Measurements from ENCODE around the gene PLOD2.

Gene PLOD2

GRCh38 chr3:146160964-146161662 lies at the start of gene PLOD2:
PLOD2 (minus strand) TSS chr3:146161184; CDS start chr3:146160989, 195 bp downstream.
- H3K27me3 ChIP-seq (ENCODE audit: low read depth): no peaks in the 10 kb centered on the region
- peak; percentile 63 to 78 for DNase-seq (ENCODE audit: low spot score in 2 of 2)
- in situ Hi-C loops (cut with MboI; ENCODE audit: low sequenced_read_pairs): loop anchor here (25.0 kb wide), 2 partner anchors 99 to 374 kb away; no protein-coding TSS in a partner anchor
- peaks cover 34% of the 10 kb centered on the region for H3K4me1 ChIP-seq
- peak within 1 kb of the TSS; percentile 64 for H3K4me3 ChIP-seq
- no peaks in the 10 kb centered on the region for H3K36me3 ChIP-seq (replicated peaks)
- no peaks in the 10 kb centered on the region for H3K9me3 ChIP-seq

- in situ Hi-C loops (cut with MboI; ENCODE audit: low sequenced_read_pairs): loop anchor here (25.0 kb wide), 1 partner anchor 428 kb away; no protein-coding TSS in a partner anchor
- Histone ChIP-seq H3K4me1 (peaks cover 17% of the 10 kb centered on the region), H3K9me3 (no peaks in the 10 kb centered on the region)
Measured at GRCh38 chr3:146209371-146209770, 48.4 kb upstream of the PLOD2 start.

GRCh38 chr3:146203776-146204175 lies 42.8 kb upstream of the PLOD2 start:
- in situ Hi-C loops (cut with MboI; ENCODE audit: low sequenced_read_pairs): loop anchor here (25.0 kb wide), 1 partner anchor 434 kb away; no protein-coding TSS in a partner anchor
- no peak overlapping the region for H3K4me3 ChIP-seq
- no peaks in the 10 kb centered on the region for H3K36me3 ChIP-seq (replicated peaks)
- no peaks in the 10 kb centered on the region for H3K9me3 ChIP-seq
- no peaks in the 10 kb centered on the region for H3K27me3 ChIP-seq (ENCODE audit: low read depth)
- no peak for DNase-seq (ENCODE audit: low spot score in 2 of 2)
- no peaks in the 10 kb centered on the region for H3K4me1 ChIP-seq

More at GRCh38 chr3:146209371-146209770, 48.4 kb upstream of the PLOD2 start:
- Histone ChIP-seq H3K4me3 (no peak overlapping the region), H3K36me3 (replicated peaks) (no peaks in the 10 kb centered on the region), H3K27me3 (ENCODE audit: low read depth) (no peaks in the 10 kb centered on the region)
- DNase-seq (ENCODE audit: low spot score in 2 of 2): no peak

- no peak overlapping the region for H3K4me3 ChIP-seq
- H3K4me1 ChIP-seq: no peaks in the 10 kb centered on the region
- no peaks in the 10 kb centered on the region for H3K27me3 ChIP-seq (ENCODE audit: low read depth)
- H3K36me3 ChIP-seq (replicated peaks): no peaks in the 10 kb centered on the region
- in situ Hi-C loops (cut with MboI; ENCODE audit: low sequenced_read_pairs): loop anchor here (25.0 kb wide), 1 partner anchor 437 kb away; no protein-coding TSS in a partner anchor
- no peak for DNase-seq (ENCODE audit: low spot score in 2 of 2)
- H3K9me3 ChIP-seq: no peaks in the 10 kb centered on the region
Measured at GRCh38 chr3:146200461-146201220, 39.7 kb upstream of the PLOD2 start.

- in situ Hi-C loops (cut with MboI; ENCODE audit: low sequenced_read_pairs): loop anchor here (25.0 kb wide), 1 partner anchor 438 kb away; no protein-coding TSS in a partner anchor
- no peaks in the 10 kb centered on the region for H3K36me3 ChIP-seq (replicated peaks)
- H3K4me1 ChIP-seq: no peaks in the 10 kb centered on the region
- H3K9me3 ChIP-seq: no peaks in the 10 kb centered on the region
- no peaks in the 10 kb centered on the region for H3K27me3 ChIP-seq (ENCODE audit: low read depth)
- no peak overlapping the region for H3K4me3 ChIP-seq
- no peak for DNase-seq (ENCODE audit: low spot score in 2 of 2)
Measured at GRCh38 chr3:146199762-146200161, 38.8 kb upstream of the PLOD2 start.

GRCh38 chr3:146196789-146197188 lies 35.8 kb upstream of the PLOD2 start:
- no peaks in the 10 kb centered on the region for H3K27me3 ChIP-seq (ENCODE audit: low read depth)
- in situ Hi-C loops (cut with MboI; ENCODE audit: low sequenced_read_pairs): no loop called here

GRCh38 chr3:146195605-146196004 lies 34.6 kb upstream of the PLOD2 start:
- Histone ChIP-seq H3K27me3 (ENCODE audit: low read depth) (no peaks in the 10 kb centered on the region), H3K9me3 (no peaks in the 10 kb centered on the region), H3K4me3 (no peak overlapping the region), H3K4me1 (no peaks in the 10 kb centered on the region; the same call in 1 of the 2 replicates), H3K36me3 (replicated peaks) (no peaks in the 10 kb centered on the region)
- no peak for DNase-seq (ENCODE audit: low spot score in 2 of 2)
- in situ Hi-C loops (cut with MboI; ENCODE audit: low sequenced_read_pairs): no loop called here

More at GRCh38 chr3:146196789-146197188, 35.8 kb upstream of the PLOD2 start:
- Histone ChIP-seq H3K4me1 (no peaks in the 10 kb centered on the region; the same call in 1 of the 2 replicates), H3K4me3 (no peak overlapping the region), H3K36me3 (replicated peaks) (no peaks in the 10 kb centered on the region), H3K9me3 (no peaks in the 10 kb centered on the region)
- no peak for DNase-seq (ENCODE audit: low spot score in 2 of 2)

GRCh38 chr3:146195030-146195429 lies 34.0 kb upstream of the PLOD2 start:
- no peak for DNase-seq (ENCODE audit: low spot score in 2 of 2)
- in situ Hi-C loops (cut with MboI; ENCODE audit: low sequenced_read_pairs): no loop called here
- Histone ChIP-seq H3K4me1 (no peaks in the 10 kb centered on the region; the same call in 1 of the 2 replicates), H3K36me3 (replicated peaks) (no peaks in the 10 kb centered on the region), H3K27me3 (ENCODE audit: low read depth) (no peaks in the 10 kb centered on the region), H3K9me3 (no peaks in the 10 kb centered on the region), H3K4me3 (no peak overlapping the region)

GRCh38 chr3:146191051-146191450 lies 30.1 kb upstream of the PLOD2 start:
- Histone ChIP-seq H3K4me3 (no peak overlapping the region), H3K4me1 (peaks cover 4% of the 10 kb centered on the region), H3K9me3 (no peaks in the 10 kb centered on the region), H3K27me3 (ENCODE audit: low read depth) (no peaks in the 10 kb centered on the region), H3K36me3 (replicated peaks) (no peaks in the 10 kb centered on the region)
- in situ Hi-C loops (cut with MboI; ENCODE audit: low sequenced_read_pairs): no loop called here
- DNase-seq (ENCODE audit: low spot score in 2 of 2): no peak

GRCh38 chr3:146189519-146190173 lies 28.7 kb upstream of the PLOD2 start:
- in situ Hi-C loops (cut with MboI; ENCODE audit: low sequenced_read_pairs): no loop called here
- peaks cover 4% of the 10 kb centered on the region for H3K4me1 ChIP-seq
- DNase-seq (ENCODE audit: low spot score in 2 of 2): peak; percentile 39 to 72
- H3K4me3 ChIP-seq: no peak overlapping the region
- no peaks in the 10 kb centered on the region for H3K36me3 ChIP-seq (replicated peaks)
- H3K9me3 ChIP-seq: no peaks in the 10 kb centered on the region
- H3K27me3 ChIP-seq (ENCODE audit: low read depth): no peaks in the 10 kb centered on the region

GRCh38 chr3:146187334-146187950 lies 26.5 kb upstream of the PLOD2 start:
- peak in 1 of 2 experiments; percentile 37 for DNase-seq (ENCODE audit: low spot score in 2 of 2)
- in situ Hi-C loops (cut with MboI; ENCODE audit: low sequenced_read_pairs): no loop called here
- peaks cover 4% of the 10 kb centered on the region; the same call in 1 of the 2 replicates for H3K4me1 ChIP-seq
- H3K4me3 ChIP-seq: no peak overlapping the region
- no peaks in the 10 kb centered on the region for H3K36me3 ChIP-seq (replicated peaks)
- H3K27me3 ChIP-seq (ENCODE audit: low read depth): no peaks in the 10 kb centered on the region
- no peaks in the 10 kb centered on the region for H3K9me3 ChIP-seq

- no peak for DNase-seq (ENCODE audit: low spot score in 2 of 2)
- H3K27me3 ChIP-seq (ENCODE audit: low read depth): no peaks in the 10 kb centered on the region
- H3K36me3 ChIP-seq (replicated peaks): no peaks in the 10 kb centered on the region
- H3K9me3 ChIP-seq: no peaks in the 10 kb centered on the region
- peaks cover 2% of the 10 kb centered on the region; the same call in 1 of the 2 replicates for H3K4me1 ChIP-seq
- no peak overlapping the region for H3K4me3 ChIP-seq
- in situ Hi-C loops (cut with MboI; ENCODE audit: low sequenced_read_pairs): no loop called here
Measured at GRCh38 chr3:146184241-146185015, 23.4 kb upstream of the PLOD2 start.

Measured in HAP-1 (cell line).